ENCODE data around the gene ARMC3. TPM values are rescaled to one million over a fixed set of nuclear protein-coding genes. Genes with fewer than 3 reads are reported as not detected.

The ARMC3 gene
- total RNA-seq, 1 experiment from 2014 or later = 0.09 TPM

DNA sequence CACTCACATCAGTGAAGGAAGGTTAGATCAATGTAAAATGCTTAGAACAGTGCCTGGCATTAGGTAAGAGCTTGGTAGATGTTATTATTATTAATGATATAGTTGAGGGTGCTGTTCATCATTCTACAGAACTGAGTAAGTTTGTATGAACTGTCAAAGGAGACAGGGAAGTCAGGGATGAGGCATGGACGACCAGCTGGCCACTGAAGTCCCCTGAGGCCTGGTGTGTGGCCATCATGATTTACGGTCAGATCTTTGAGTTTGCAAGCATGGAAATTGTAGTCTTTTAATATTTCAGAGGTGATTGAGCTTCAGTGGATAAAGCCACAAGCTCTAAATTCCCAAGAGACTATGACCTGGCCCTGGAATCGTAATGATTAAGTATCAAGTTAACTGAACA lies 6.9 kb downstream of the ARMC3 start:
- no peaks in the 10 kb centered on the region for H3K9me3 ChIP-seq (ENCODE audit: control insufficient read depth, low read depth, low read length)

More for the DNA sequence above, 6.9 kb downstream of the ARMC3 start:
- Histone ChIP-seq H3K23me2 (ENCODE audit: insufficient read length, low read depth, low read length, poor library complexity, severe bottlenecking) (no peaks in the 10 kb centered on the region), H3K27ac (ENCODE audit: insufficient read length, low read depth, low read length) (no peak overlapping the region), H3K4ac (ENCODE audit: low read depth, low read length) (no peak overlapping the region), H2BK5ac (ENCODE audit: insufficient read length, low read length) (no peak overlapping the region), H3K18ac (ENCODE audit: insufficient read length, low read depth, low read length) (no peak overlapping the region), H4K8ac (replicated peaks; ENCODE audit: insufficient read length, low read depth, low read length) (no peak overlapping the region), H2BK15ac (ENCODE audit: low read depth, low read length) (no peak overlapping the region), H2AFZ (ENCODE audit: low read length) (no peak overlapping the region), H4K5ac (ENCODE audit: insufficient read length, low read depth, low read length) (no peak overlapping the region), H4K91ac (ENCODE audit: insufficient read length, low read depth, low read length) (no peak overlapping the region), H3K4me2 (ENCODE audit: insufficient read depth, insufficient read length, low read length) (no peak overlapping the region), H3K79me1 (ENCODE audit: insufficient read depth, low read depth, low read length, poor library complexity, severe bottlenecking) (no peaks in the 10 kb centered on the region), H3K79me2 (ENCODE audit: insufficient read depth, low read length) (no peaks in the 10 kb centered on the region), H3K9ac (ENCODE audit: extremely low read depth, insufficient read length, low read length) (no peak overlapping the region), H3K27me3 (ENCODE audit: insufficient read depth, low read length) (no peaks in the 10 kb centered on the region), H2BK12ac (ENCODE audit: insufficient read length, low read depth, low read length) (no peak overlapping the region), H2BK20ac (ENCODE audit: low read depth, low read length, poor library complexity, severe bottlenecking) (no peak overlapping the region), H3T11ph (ENCODE audit: low read length) (no peak overlapping the region), H3K23ac (ENCODE audit: insufficient read length, low read depth, low read length) (no peak overlapping the region), H3K14ac (ENCODE audit: insufficient read depth, low read length) (no peak overlapping the region), H4K20me1 (ENCODE audit: control insufficient read depth, insufficient read depth, insufficient read length) (no peaks in the 10 kb centered on the region), H3K56ac (ENCODE audit: insufficient read length, low read depth, low read length) (no peak overlapping the region), H2BK120ac (ENCODE audit: low read depth, low read length, poor library complexity, severe bottlenecking) (no peak overlapping the region), H3K4me1 (ENCODE audit: insufficient read depth, low read length) (no peaks in the 10 kb centered on the region), H2AK5ac (ENCODE audit: insufficient read length, low read length) (no peak overlapping the region)
- Mint-ChIP-seq H3K9me3 (no peaks in the 10 kb centered on the region), H3K27ac (no peak overlapping the region; a peak in 1 of 7 replicates), H3K36me3 (ENCODE audit: insufficient read depth in 1 of 3, low read depth in 3 of 3) (no peaks in the 10 kb centered on the region), H3K27me3 (ENCODE audit: low read depth) (peaks cover 6% of the 10 kb centered on the region), H3K4me3 (no peak overlapping the region), H3K4me1 (0 out of 4 replicates have a peak, but pooled peaks cover 0 to 3% of the 10 kb centered on the region in 2 experiments)
- WGBS (ENCODE audit: extremely low coverage, insufficient read length, low lambda C conversion rate) = no CpG with 5 or more reads among the region's 3 CpGs
- DNase-seq = no peak
- TF ChIP-seq, protein P1, sequence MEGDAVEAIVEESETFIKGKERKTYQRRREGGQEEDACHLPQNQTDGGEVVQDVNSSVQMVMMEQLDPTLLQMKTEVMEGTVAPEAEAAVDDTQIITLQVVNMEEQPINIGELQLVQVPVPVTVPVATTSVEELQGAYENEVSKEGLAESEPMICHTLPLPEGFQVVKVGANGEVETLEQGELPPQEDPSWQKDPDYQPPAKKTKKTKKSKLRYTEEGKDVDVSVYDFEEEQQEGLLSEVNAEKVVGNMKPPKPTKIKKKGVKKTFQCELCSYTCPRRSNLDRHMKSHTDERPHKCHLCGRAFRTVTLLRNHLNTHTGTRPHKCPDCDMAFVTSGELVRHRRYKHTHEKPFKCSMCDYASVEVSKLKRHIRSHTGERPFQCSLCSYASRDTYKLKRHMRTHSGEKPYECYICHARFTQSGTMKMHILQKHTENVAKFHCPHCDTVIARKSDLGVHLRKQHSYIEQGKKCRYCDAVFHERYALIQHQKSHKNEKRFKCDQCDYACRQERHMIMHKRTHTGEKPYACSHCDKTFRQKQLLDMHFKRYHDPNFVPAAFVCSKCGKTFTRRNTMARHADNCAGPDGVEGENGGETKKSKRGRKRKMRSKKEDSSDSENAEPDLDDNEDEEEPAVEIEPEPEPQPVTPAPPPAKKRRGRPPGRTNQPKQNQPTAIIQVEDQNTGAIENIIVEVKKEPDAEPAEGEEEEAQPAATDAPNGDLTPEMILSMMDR (conservative IDR thresholded peaks at IDR 0.05) = no peak

Measured in H9 (cell line).